GM10266 (cell line): ENCODE results near the gene DPYD.
A peak's percentile ranks its signal among the peaks of the same experiment; 100 is the strongest.

Experiments used
- DNase-seq: peaks from one replicate; pipeline ENCODE4 v3.0.0; 2012; ENCODE audit errors: extremely low spot score
- TF ChIP-seq, protein P1 (sequence below): IDR thresholded peaks from 2 replicates; pipeline ENCODE4 v1.5.1; 2012; ENCODE audit warnings: mild to moderate bottlenecking, low read depth; ENCODE audit not compliant: control insufficient read depth, insufficient read depth; ENCODE audit errors: missing control alignments

The DPYD gene

DNA sequence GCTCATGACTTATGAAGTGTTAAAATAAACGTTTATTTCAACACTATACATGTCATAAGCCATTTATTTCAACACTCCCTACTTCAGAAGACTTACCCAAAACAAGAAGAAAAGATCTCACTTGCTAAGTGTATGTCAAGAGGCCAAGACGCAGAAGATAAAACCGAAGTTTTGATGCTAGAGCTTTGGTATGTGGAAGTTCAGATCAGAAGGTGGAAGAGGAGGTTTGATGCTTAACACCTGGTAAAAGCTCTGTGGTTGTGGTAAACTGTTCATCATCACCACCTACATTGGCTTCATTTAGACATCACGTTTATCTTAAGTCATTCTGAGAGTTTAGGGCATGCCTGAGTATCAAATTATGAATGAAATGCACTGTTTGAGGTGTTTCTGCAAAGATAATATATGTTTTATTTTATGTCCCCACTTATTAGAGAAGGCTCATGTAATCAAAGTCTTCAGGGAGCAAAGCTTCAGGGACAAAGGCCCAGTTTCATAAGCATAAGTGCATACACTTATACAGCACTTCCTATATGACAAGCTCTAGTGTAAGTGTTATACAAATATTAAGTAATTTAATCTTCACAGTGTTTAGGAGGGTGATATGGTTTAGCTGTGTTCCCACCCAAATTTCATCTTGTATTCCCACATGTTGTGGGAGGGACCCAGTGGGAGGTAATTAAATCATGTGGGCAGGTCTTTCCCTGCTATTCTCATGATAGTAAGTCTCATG, 665.9 kb downstream of the DPYD start:
- DNase-seq, result no peak
- TF ChIP-seq, protein P1, sequence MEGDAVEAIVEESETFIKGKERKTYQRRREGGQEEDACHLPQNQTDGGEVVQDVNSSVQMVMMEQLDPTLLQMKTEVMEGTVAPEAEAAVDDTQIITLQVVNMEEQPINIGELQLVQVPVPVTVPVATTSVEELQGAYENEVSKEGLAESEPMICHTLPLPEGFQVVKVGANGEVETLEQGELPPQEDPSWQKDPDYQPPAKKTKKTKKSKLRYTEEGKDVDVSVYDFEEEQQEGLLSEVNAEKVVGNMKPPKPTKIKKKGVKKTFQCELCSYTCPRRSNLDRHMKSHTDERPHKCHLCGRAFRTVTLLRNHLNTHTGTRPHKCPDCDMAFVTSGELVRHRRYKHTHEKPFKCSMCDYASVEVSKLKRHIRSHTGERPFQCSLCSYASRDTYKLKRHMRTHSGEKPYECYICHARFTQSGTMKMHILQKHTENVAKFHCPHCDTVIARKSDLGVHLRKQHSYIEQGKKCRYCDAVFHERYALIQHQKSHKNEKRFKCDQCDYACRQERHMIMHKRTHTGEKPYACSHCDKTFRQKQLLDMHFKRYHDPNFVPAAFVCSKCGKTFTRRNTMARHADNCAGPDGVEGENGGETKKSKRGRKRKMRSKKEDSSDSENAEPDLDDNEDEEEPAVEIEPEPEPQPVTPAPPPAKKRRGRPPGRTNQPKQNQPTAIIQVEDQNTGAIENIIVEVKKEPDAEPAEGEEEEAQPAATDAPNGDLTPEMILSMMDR, result no peak

- TF ChIP-seq, protein P1, result no peak
- no peak for DNase-seq
Measured at GRCh38 chr1:97252925-97253324, 667.9 kb downstream of the DPYD start.

DNA sequence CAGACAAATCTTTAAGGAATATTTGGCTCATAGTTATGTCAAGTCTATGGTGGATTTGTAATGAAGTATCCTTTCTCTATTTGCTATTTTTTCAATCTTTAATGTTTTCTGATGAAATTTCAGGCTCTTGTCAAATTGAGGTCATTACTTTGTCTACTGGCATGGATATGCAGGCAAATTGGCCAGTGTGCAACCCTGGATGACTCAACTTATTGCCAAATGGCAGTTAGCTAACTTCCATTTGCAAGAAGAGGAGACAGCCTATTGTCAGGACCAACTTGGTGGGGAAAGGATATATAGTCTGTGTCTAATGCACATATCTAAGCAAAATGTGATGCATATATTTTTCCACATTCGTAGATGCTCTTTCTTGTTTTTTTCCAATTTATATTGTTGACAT, 668.8 kb downstream of the DPYD start:
- DNase-seq, result no peak
- TF ChIP-seq, protein P1, result no peak

DNA sequence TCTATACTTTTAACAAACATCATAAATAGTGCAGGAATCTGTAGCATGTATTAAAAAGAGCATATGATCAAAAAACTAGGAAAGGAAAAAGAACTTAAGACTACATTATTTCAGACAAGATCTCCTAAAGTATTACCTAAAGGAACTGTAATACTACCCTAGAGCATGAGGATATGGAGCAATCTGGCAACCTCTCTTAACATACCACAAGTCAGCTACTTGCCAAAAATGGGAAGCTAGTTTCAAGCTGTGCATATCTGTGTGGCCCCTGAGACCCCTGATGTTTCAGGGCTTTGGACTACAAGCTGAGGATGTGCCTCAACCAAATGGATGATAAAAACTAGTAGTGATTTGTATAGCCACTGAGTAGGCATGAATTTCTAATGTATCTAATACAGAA, 673.6 kb downstream of the DPYD start:
- TF ChIP-seq, protein P1, result no peak
- DNase-seq, result no peak

- TF ChIP-seq, protein P1, result no peak
- DNase-seq, result no peak
Measured at GRCh38 chr1:97245682-97246081, 675.2 kb downstream of the DPYD start.

DNA sequence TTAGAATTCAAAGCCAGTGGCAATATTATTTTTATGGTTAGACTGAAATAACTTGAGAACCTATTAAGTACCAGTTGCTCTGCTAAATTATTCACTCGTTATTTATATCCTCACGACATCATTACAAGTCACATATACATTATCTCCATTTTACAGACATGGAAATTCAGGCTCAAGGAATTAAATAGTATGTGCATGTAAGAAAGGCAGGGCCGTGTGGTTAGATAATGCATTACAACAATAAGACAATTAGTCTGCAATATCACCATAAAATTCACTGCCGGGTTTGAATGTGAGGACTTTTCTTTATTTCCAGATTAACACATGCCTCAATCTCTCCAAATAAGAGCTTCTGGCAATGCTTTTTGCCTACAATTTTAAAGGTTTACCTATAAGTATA, 675.8 kb downstream of the DPYD start:
- TF ChIP-seq, protein P1, result no peak
- no peak for DNase-seq

DNA sequence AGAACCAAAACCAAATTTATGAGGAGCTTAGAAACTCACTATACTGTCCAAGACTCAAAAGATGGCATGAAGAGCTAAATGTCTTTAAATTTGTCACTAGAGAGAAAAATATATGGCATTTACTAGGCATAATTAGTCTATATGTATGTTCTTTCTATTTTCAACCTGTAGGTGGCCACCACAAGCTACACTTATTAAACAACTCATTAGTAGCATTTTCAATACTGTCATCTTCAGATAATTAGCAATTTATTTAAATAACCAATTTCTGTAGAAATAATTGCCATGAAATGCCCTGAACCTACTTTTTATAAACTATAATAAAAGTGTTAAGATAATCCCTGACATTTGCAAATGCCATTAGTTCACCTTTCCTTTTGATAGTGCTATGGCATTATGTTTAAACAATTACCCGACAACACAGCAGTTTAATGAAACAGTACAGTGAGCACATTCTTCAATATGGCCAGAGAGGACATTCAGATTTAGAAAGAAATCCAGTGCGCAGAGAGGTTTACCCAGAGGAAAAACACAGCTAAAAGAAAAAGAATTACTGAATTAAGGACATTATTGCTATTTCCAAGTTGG, 676.8 kb downstream of the DPYD start:
- TF ChIP-seq, protein P1, result peak; percentile 46
- peak; percentile 3 for DNase-seq
